ENCODE measurements around the gene CACHD1. TPM values are rescaled to one million over a fixed set of nuclear protein-coding genes. Genes with fewer than 3 reads are reported as not detected.

Gene CACHD1
- total RNA-seq, 2 experiments from 2014 or later: not detected

GRCh38 chr1:64581135-64581842, 111.4 kb downstream of the CACHD1 start:
- intact Hi-C loops (cut with micrococcal nuclease; ENCODE audit: unreplicated experiment): no loop called here
- no peak overlapping the region for H3K4me3 ChIP-seq (ENCODE audit: low read depth, low read length, poor library complexity, severe bottlenecking)
- no peaks in the 10 kb centered on the region for H3K9me2 ChIP-seq (ENCODE audit: insufficient read depth, low read length)
- no peaks in the 10 kb centered on the region for H3K36me3 ChIP-seq (ENCODE audit: insufficient read depth, low read length)
- H3K27ac ChIP-seq (ENCODE audit: low read depth, low read length, poor library complexity, severe bottlenecking): no peak overlapping the region
- no peak overlapping the region for H3K4me2 ChIP-seq (ENCODE audit: low read length)
- no peaks in the 10 kb centered on the region for H3K4me1 ChIP-seq (ENCODE audit: insufficient read depth, low read length, poor library complexity, severe bottlenecking)
- H4K20me1 ChIP-seq (ENCODE audit: insufficient read depth, low read length): no peaks in the 10 kb centered on the region
- CTCF ChIA-PET (ENCODE audit: unreplicated experiment): no interaction called here
- no peak for TF ChIP-seq EZH2phosphoT487 (IDR thresholded peaks at IDR 0.05; ENCODE audit: borderline replicate concordance, low read depth, low read length)
- TF ChIP-seq, protein P1, sequence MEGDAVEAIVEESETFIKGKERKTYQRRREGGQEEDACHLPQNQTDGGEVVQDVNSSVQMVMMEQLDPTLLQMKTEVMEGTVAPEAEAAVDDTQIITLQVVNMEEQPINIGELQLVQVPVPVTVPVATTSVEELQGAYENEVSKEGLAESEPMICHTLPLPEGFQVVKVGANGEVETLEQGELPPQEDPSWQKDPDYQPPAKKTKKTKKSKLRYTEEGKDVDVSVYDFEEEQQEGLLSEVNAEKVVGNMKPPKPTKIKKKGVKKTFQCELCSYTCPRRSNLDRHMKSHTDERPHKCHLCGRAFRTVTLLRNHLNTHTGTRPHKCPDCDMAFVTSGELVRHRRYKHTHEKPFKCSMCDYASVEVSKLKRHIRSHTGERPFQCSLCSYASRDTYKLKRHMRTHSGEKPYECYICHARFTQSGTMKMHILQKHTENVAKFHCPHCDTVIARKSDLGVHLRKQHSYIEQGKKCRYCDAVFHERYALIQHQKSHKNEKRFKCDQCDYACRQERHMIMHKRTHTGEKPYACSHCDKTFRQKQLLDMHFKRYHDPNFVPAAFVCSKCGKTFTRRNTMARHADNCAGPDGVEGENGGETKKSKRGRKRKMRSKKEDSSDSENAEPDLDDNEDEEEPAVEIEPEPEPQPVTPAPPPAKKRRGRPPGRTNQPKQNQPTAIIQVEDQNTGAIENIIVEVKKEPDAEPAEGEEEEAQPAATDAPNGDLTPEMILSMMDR (conservative IDR thresholded peaks at IDR 0.05; ENCODE audit: low read length): no peak
- no TSS peak for BruUV-seq (replicated peaks)
- no peaks in the 10 kb centered on the region for H3K9me3 ChIP-seq (ENCODE audit: low read length)
- H3K79me2 ChIP-seq (ENCODE audit: insufficient read depth, low read depth, low read length): no peaks in the 10 kb centered on the region
- DNase-seq (ENCODE audit: low spot score): no peak
- POLR2A ChIA-PET: no interaction called here
- no peak overlapping the region for H2AFZ ChIP-seq (ENCODE audit: low read length)

DNA sequence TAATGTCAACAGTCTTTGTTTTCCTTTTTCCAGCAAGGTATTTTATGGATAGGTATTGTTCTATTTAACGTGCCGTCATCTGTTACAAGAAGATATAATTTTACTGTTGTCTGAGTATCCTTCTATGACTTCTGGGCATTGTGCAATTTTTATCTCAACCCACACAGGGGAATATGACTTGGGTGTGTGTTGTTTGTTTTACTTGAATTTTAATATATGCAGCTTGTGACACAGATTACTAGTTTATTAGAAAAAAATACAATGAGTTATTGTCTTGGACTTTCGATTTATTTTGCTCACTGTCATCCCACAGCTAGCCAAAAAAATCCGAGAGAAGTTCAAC, 111.9 kb downstream of the CACHD1 start:
- no TSS peak for BruUV-seq (replicated peaks)

DNA sequence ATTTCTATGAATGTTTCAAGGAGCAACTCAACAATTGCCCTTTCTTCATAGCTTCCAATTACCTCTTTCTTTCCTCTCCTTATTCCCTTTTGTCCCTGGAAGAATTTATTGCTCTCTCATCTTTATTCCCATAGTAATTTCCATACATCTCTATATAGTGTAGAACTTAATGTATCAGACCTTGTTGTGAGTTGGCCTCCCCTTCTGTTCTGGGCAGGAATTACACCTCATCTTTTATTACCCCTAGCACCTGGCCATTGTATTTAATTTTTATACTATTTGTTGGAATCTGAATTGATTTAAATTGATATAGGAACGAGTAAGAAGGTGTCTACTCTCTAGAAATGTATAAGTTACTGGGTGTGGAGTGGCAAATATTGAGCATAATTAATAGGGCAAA, 114.5 kb downstream of the CACHD1 start:
- Histone ChIP-seq H3K4me3 (ENCODE audit: low read depth, low read length, poor library complexity, severe bottlenecking) (no peak overlapping the region), H3K9me2 (ENCODE audit: insufficient read depth, low read length) (no peaks in the 10 kb centered on the region), H3K79me2 (ENCODE audit: insufficient read depth, low read depth, low read length) (no peaks in the 10 kb centered on the region), H3K4me2 (ENCODE audit: low read length) (no peak overlapping the region), H3K27ac (ENCODE audit: low read depth, low read length, poor library complexity, severe bottlenecking) (no peak overlapping the region), H3K36me3 (ENCODE audit: insufficient read depth, low read length) (no peaks in the 10 kb centered on the region), H3K9me3 (ENCODE audit: low read length) (no peaks in the 10 kb centered on the region), H3K4me1 (ENCODE audit: insufficient read depth, low read length, poor library complexity, severe bottlenecking) (no peaks in the 10 kb centered on the region), H4K20me1 (ENCODE audit: insufficient read depth, low read length) (no peaks in the 10 kb centered on the region), H2AFZ (ENCODE audit: low read length) (no peak overlapping the region)
- intact Hi-C loops (cut with micrococcal nuclease; ENCODE audit: unreplicated experiment): no loop called here
- no peak for TF ChIP-seq EZH2phosphoT487 (IDR thresholded peaks at IDR 0.05; ENCODE audit: borderline replicate concordance, low read depth, low read length)
- TF ChIP-seq, protein P1 (conservative IDR thresholded peaks at IDR 0.05; ENCODE audit: low read length): peak; percentile 36; the same call in 1 of the 2 replicates
- DNase-seq (ENCODE audit: low spot score): no peak
- POLR2A ChIA-PET: interaction anchor here (0.7 kb wide), 1 partner anchor 12 kb away, joined by 3 read pairs; no protein-coding TSS in a partner anchor
- CTCF ChIA-PET (ENCODE audit: unreplicated experiment): no interaction called here
- BruUV-seq (replicated peaks): no TSS peak

More for the DNA sequence above, 111.9 kb downstream of the CACHD1 start:
- Histone ChIP-seq H4K20me1 (ENCODE audit: insufficient read depth, low read length) (no peaks in the 10 kb centered on the region), H3K4me2 (ENCODE audit: low read length) (no peak overlapping the region), H3K4me1 (ENCODE audit: insufficient read depth, low read length, poor library complexity, severe bottlenecking) (no peaks in the 10 kb centered on the region), H3K27ac (ENCODE audit: low read depth, low read length, poor library complexity, severe bottlenecking) (no peak overlapping the region), H3K4me3 (ENCODE audit: low read depth, low read length, poor library complexity, severe bottlenecking) (no peak overlapping the region), H3K9me3 (ENCODE audit: low read length) (no peaks in the 10 kb centered on the region), H3K9me2 (ENCODE audit: insufficient read depth, low read length) (no peaks in the 10 kb centered on the region), H3K79me2 (ENCODE audit: insufficient read depth, low read depth, low read length) (no peaks in the 10 kb centered on the region), H3K36me3 (ENCODE audit: insufficient read depth, low read length) (no peaks in the 10 kb centered on the region), H2AFZ (ENCODE audit: low read length) (no peak overlapping the region)
- POLR2A ChIA-PET: no interaction called here
- no peak for TF ChIP-seq EZH2phosphoT487 (IDR thresholded peaks at IDR 0.05; ENCODE audit: borderline replicate concordance, low read depth, low read length)
- TF ChIP-seq, protein P1 (conservative IDR thresholded peaks at IDR 0.05; ENCODE audit: low read length): no peak
- intact Hi-C loops (cut with micrococcal nuclease; ENCODE audit: unreplicated experiment): no loop called here
- CTCF ChIA-PET (ENCODE audit: unreplicated experiment): no interaction called here
- DNase-seq (ENCODE audit: low spot score): no peak
